RWPE1 (cell line): ENCODE measurements around the gene ZNF30.
"Not testable (repeated sequence)": the region's sequence is repeated elsewhere in the genome, so short reads cannot be mapped to it uniquely, and the experiment has no call there.

ENCODE experiments used
- CTCF ChIA-PET: fragments of 350-600 bp; sonication (Branson Sonifier 250); formaldehyde crosslinking; extraction: SDS; loops from one replicate; lab custom pipeline; 2021; lab: Yijun Ruan, JAX
- POLR2A ChIA-PET: fragments of 400-600 bp; formaldehyde crosslinking; extraction: SDS; loops from one replicate; lab custom pipeline; 2020; ENCODE audit warnings: antibody characterized with exemption; ENCODE audit not compliant: low non-redundant PET; lab: Yijun Ruan, JAX
- DNase-seq: peaks from one replicate; pipeline ENCODE4 v3.0.0; 2012; ENCODE audit warnings: low spot score
- H3K27ac ChIP-seq: fragments of 450-650 bp; 2 replicates; pipeline ENCODE4 v1.5.1; 2017
- CTCF ChIP-seq: fragments of 450-650 bp; conservative IDR thresholded peaks from 2 replicates; pipeline ENCODE4 v1.5.1; 2017; ENCODE audit warnings: low read depth, mild to moderate bottlenecking

ZNF30 gene

DNA sequence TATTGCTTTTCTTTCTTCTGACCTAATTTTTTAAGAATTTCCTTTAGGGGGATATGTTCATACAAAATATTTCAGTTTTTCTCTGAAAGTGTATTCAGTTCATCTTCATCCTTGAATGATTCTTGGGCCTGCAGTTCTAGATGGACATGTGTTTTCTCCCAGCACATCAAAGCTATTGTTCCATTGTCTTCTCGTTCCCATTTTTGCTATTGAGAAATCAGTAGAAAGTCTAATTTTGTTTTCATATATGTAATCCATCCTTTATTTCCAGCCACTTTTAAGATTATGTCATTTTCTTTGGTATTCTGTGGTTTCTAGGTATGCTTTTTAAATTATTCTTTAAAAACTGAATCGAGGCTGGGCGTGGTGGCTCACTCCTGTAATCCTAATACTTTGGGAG lies 57.6 kb downstream of the ZNF30 start:
- no peak overlapping the region for H3K27ac ChIP-seq
- no peak for DNase-seq
- ChIA-PET CTCF (interaction anchor here (0.7 kb wide), 1 partner anchor 637 kb away, joined by 3 read pairs; no protein-coding TSS in a partner anchor), POLR2A (no interaction called here)
- TF ChIP-seq CTCF: no peak

- POLR2A ChIA-PET: no interaction called here
- no peak for DNase-seq
- no peak overlapping the region for H3K27ac ChIP-seq
- CTCF ChIA-PET: interaction anchor here (0.9 to 1.3 kb wide), 2 partner anchors 9 to 59 kb away, joined by 3 to 7 read pairs; no protein-coding TSS in a partner anchor
- TF ChIP-seq CTCF: no peak
Measured at GRCh38 chr19:34985249-34986022, 58.7 kb downstream of the ZNF30 start.

DNA sequence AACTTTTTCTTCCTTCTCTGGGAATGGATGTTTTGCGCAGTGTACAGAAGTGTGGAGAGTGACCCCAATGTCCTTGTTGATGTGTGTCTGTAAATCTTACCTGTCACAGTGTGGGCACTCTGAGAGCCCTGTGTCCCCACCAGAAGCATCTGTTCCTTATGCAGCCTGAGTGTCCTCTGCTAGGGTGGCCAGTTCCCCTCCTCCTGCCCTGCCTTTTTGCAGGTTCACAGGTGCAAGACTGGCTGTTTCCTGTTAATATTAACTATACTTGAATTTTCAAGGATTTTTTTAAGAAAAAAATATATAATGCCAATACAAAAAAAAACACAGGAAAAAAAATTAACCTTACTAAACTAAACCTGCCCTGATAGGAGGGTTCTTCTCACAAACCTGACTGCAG lies 61.4 kb downstream of the ZNF30 start:
- DNase-seq: no peak
- no peak overlapping the region for H3K27ac ChIP-seq
- POLR2A ChIA-PET: no interaction called here
- no peak for TF ChIP-seq CTCF
- CTCF ChIA-PET: interaction anchor here (0.6 kb wide), 1 partner anchor 20 kb away, joined by 4 read pairs; no protein-coding TSS in a partner anchor

DNA sequence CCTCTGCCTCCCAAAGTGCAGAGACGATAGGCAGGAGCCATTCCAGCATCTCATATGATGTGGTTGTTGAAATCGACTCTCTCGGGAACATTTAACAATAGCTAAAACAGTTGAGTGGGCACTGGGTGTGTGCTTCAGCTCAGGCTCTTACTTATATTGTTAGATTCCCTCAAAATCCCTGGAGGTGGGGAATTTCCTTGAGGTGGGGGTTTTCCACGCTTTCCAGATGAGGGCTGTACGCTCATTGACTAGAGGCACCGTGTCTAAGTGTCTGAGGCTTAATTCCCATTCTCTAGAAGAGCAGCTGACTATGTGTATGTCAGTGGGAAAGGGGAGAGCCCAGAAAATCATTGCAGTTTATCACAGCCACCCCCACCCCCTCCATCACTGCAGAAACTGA lies 62.6 kb downstream of the ZNF30 start:
- ChIA-PET CTCF (no interaction called here), POLR2A (no interaction called here)
- TF ChIP-seq CTCF: no peak
- no peak for DNase-seq
- H3K27ac ChIP-seq: no peak overlapping the region

DNA sequence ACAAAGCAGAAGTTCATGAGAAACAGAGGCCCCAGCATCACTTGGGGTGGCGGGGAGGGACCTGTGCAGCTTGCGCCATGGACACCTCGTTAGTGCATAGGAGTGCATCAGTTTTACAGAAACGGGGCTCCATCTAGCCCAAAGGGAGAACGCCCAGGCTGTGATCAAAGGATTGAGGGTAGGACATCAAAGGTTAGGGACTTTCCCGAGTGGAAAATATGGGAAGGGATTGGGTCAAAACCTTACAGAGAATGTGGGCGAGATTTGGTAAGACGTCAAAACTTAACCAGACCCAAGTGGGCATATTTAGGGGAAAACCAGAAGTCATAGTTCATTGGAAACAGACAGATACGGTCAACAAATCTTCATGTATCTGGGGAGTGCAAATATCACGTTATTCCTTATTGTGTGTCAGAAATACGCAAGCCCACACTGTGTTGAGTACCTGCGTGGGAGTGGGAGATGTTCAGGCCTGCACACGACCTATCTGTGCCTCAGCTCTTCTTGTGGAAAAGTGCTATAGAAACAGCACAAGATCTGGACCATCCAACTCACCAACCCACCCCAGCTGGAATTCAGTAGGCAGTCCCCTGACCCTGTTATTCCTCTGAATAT lies 64.0 kb downstream of the ZNF30 start:
- ChIA-PET CTCF (interaction anchor here (0.8 to 0.9 kb wide), 2 partner anchors 18 to 76 kb away, joined by 3 read pairs; no protein-coding TSS in a partner anchor), POLR2A (no interaction called here)
- no peak overlapping the region for H3K27ac ChIP-seq
- no peak for DNase-seq
- TF ChIP-seq CTCF: no peak

- no peak for TF ChIP-seq CTCF
- H3K27ac ChIP-seq: no peak overlapping the region
- POLR2A ChIA-PET: no interaction called here
- DNase-seq: no peak
- CTCF ChIA-PET: interaction anchor here (0.8 kb wide), 1 partner anchor 75 kb away, joined by 3 read pairs; no protein-coding TSS in a partner anchor
Measured at GRCh38 chr19:34991542-34992333, 65.0 kb downstream of the ZNF30 start.

- DNase-seq, H3K27ac ChIP-seq, POLR2A ChIA-PET, CTCF ChIA-PET: not testable (repeated sequence)
Measured at GRCh38 chr19:34992582-34992981, 65.9 kb downstream of the ZNF30 start.
